ENCODE measurements around the gene FAM221B.

GRCh38 chr9:35835216-35835632 lies 6.7 kb upstream of the FAM221B start:
- TF ChIP-seq CTCF (conservative IDR thresholded peaks at IDR 0.05 in 1 of 2, IDR thresholded peaks at IDR 0.05 in 1 of 2; ENCODE audit: extremely low read depth in 1 of 2, insufficient read depth in 1 of 2, low read depth in 1 of 2, low read length in 2 of 2) (peak; percentile 22 to 50), EZH2 (IDR thresholded peaks at IDR 0.05; ENCODE audit: borderline replicate concordance, low read length) (no peak)
